SK-N-SH (cell line): Measurements from ENCODE around the gene C16orf95. TPM values are rescaled to one million over a fixed set of nuclear protein-coding genes. Genes with fewer than 3 reads are reported as not detected.

ENCODE experiments used
- CTCF ChIA-PET: fragments of 300-600, 350-600 bp; formaldehyde crosslinking; extraction: SDS; loops from one replicate; lab custom pipeline; 2021; lab: Yijun Ruan, JAX
- POLR2A ChIA-PET: fragments of 350-600 bp; sonication (Branson Sonifier 250); formaldehyde crosslinking; extraction: SDS; loops from one replicate; lab custom pipeline; 2020; ENCODE audit warnings: antibody characterized with exemption, inconsistent platforms; lab: Yijun Ruan, JAX
- DNase-seq: peaks from one replicate; pipeline ENCODE4 v3.0.0; 2012
- H2AFZ ChIP-seq: fragments of 200-600 bp; sonication (generic); 2 replicates; pipeline ENCODE4 v1.8.1; 2016; ENCODE audit warnings: antibody characterized with exemption, mild to moderate bottlenecking, low read depth
- H3F3A ChIP-seq: fragments of 200-600 bp; sonication (generic); replicated peaks from 2 replicates; pipeline ENCODE3; 2016; ENCODE audit warnings: antibody characterized with exemption, mild to moderate bottlenecking; ENCODE audit not compliant: insufficient read depth
- H3K27ac ChIP-seq, 2 experiments: fragments of 200-500 bp in 1 of 2; fragments of 200-600 bp in 1 of 2; sonication (Bioruptor generic) in 1 of 2; sonication (generic), shearing (Covaris generic) in 1 of 2; 2 replicates each; pipeline versions ENCODE4 v1.5.1 to v1.6.1; 2014 to 2016; ENCODE audit warnings: low read depth in 2 of 2, inconsistent platforms in 1 of 2, low read length in 1 of 2, mild to moderate bottlenecking in 1 of 2, mixed read lengths in 1 of 2
- H3K27me3 ChIP-seq: fragments of 200-600 bp; sonication (generic), shearing (Covaris generic); 2 replicates; pipeline ENCODE4 v1.6.1; 2016; ENCODE audit warnings: mixed run types; ENCODE audit not compliant: insufficient read depth
- H3K36me3 ChIP-seq, 2 experiments: fragments of 200-500 bp in 1 of 2; fragments of 200-600 bp in 1 of 2; sonication (Bioruptor generic) in 1 of 2; sonication (generic) in 1 of 2; replicated peaks in 1 of 2; 2 replicates each; pipeline versions ENCODE3 to v1.5.1; 2014 to 2016; ENCODE audit warnings: low read length in 1 of 2, mild to moderate bottlenecking in 1 of 2; ENCODE audit not compliant: insufficient read depth in 2 of 2, control insufficient read depth in 1 of 2
- H3K4me1 ChIP-seq, 2 experiments: fragments of 200-500 bp in 1 of 2; fragments of 200-600 bp in 1 of 2; sonication (Bioruptor generic) in 1 of 2; sonication (generic), shearing (Covaris generic) in 1 of 2; 2 replicates each; pipeline versions ENCODE4 v1.5.1 to v1.6.1; 2014 to 2016; ENCODE audit warnings: low read depth in 1 of 2, low read length in 1 of 2, mixed run types in 1 of 2; ENCODE audit not compliant: insufficient read depth in 2 of 2, control insufficient read depth in 1 of 2
- H3K4me2 ChIP-seq: fragments of 200-600 bp; sonication (generic), shearing (Covaris generic); 2 replicates; pipeline ENCODE4 v1.6.1; 2017; ENCODE audit warnings: mixed run types
- H3K4me3 ChIP-seq, 2 experiments: fragments of 200-500 bp in 1 of 2; fragments of 200-600 bp in 1 of 2; sonication (Bioruptor generic) in 1 of 2; sonication (generic), shearing (Covaris generic) in 1 of 2; 2 replicates each; pipeline versions ENCODE4 v1.5.1 to v1.8.1; 2014 to 2016; ENCODE audit warnings: low read depth in 2 of 2, inconsistent platforms in 1 of 2, low read length in 1 of 2, mild to moderate bottlenecking in 1 of 2, mixed read lengths in 1 of 2, moderate library complexity in 1 of 2
- H3K79me2 ChIP-seq: fragments of 200-600 bp; sonication (generic); 2 replicates; pipeline ENCODE4 v1.8.1; 2017; ENCODE audit warnings: mild to moderate bottlenecking; ENCODE audit not compliant: insufficient read depth
- H3K9ac ChIP-seq: fragments of 200-600 bp; sonication (generic); 2 replicates; pipeline ENCODE4 v1.6.1; 2017; ENCODE audit warnings: mixed run types
- H3K9me2 ChIP-seq: fragments of 200-600 bp; sonication (generic); 2 replicates; pipeline ENCODE4 v1.6.1; 2017; ENCODE audit warnings: mixed run types
- H3K9me3 ChIP-seq: fragments of 200-600 bp; sonication (generic); 2 replicates; pipeline ENCODE4 v1.6.1; 2017; ENCODE audit warnings: mixed run types, mild to moderate bottlenecking, moderate library complexity
- H4K20me1 ChIP-seq: fragments of 200-600 bp; sonication (generic); 2 replicates; pipeline ENCODE4 v1.6.1; 2017; ENCODE audit warnings: mild to moderate bottlenecking, mixed run types; ENCODE audit not compliant: insufficient read depth
- IRF3 ChIP-seq: fragments of 150-350 bp; IDR thresholded peaks from 2 replicates; pipeline ENCODE4 v1.6.1; 2016; ENCODE audit warnings: mild to moderate bottlenecking, low read depth, low read length
- JUND ChIP-seq: IDR thresholded peaks from 2 replicates; pipeline ENCODE4 v1.4.0; 2012
- MXI1 ChIP-seq: IDR thresholded peaks from 2 replicates; pipeline ENCODE4 v1.6.1; 2012; ENCODE audit warnings: mild to moderate bottlenecking, low read depth, low read length, improper control_type of control experiment
- NRF1 ChIP-seq: IDR thresholded peaks from 2 replicates; pipeline ENCODE4 v1.6.1; 2012; ENCODE audit warnings: low read depth, mild to moderate bottlenecking, low read length
- REST ChIP-seq: IDR thresholded peaks from 2 replicates; pipeline ENCODE4 v1.6.1; 2012; ENCODE audit warnings: mild to moderate bottlenecking, low read depth, low read length, moderate library complexity
- USF2 ChIP-seq: fragments of 150-350 bp; IDR thresholded peaks from 2 replicates; pipeline ENCODE4 v1.6.1; 2017; ENCODE audit warnings: antibody characterized with exemption, low read length, low read depth, borderline replicate concordance
- WGBS: methylation state at CpG from one replicate; pipeline ENCODE4 v1.1.6; 2017; ENCODE audit warnings: low lambda C conversion rate; 5-methylcytosine and 5-hydroxymethylcytosine counted together
- polyA plus RNA-seq, 3 experiments: library from polyadenylated mRNA; depleted of rRNA; stranded (reverse); fragments of >200 nt; gene quantifications; 2 replicates each; pipeline ENCODE4 v1.2.3, GENCODE V29; 2012

The C16orf95 gene
- polyA plus RNA-seq, 1 of the 3 experiments (the other 2 are of a cell fraction): 5.0 TPM

GRCh38 chr16:87286839-87287626, 30.2 kb downstream of the C16orf95 start (continued):
- no peak for TF ChIP-seq USF2

GRCh38 chr16:87284183-87284582, 33.0 kb downstream of the C16orf95 start:
- Histone ChIP-seq H3F3A (no peaks in the 10 kb centered on the region), H3K27me3 (no peaks in the 10 kb centered on the region), H3K79me2 (no peaks in the 10 kb centered on the region)
- TF ChIP-seq MXI1 (no peak), NRF1 (no peak), IRF3 (no peak), REST (no peak), JUND (no peak)
- TF ChIP-seq, all 33 proteins: peak for 0
- H3K27ac ChIP-seq: no peak overlapping the region
- no peaks in the 10 kb centered on the region for H4K20me1 ChIP-seq
- H3K9me2 ChIP-seq: no peaks in the 10 kb centered on the region
- no peak overlapping the region for H2AFZ ChIP-seq
- ChIA-PET CTCF (interaction anchor here (0.7 to 0.8 kb wide), 2 partner anchors 81 to 720 kb away, joined by 3 read pairs; no protein-coding TSS in a partner anchor), POLR2A (no interaction called here)
- H3K9ac ChIP-seq: no peak overlapping the region
- DNase-seq: no peak
- no peaks in the 10 kb centered on the region for H3K36me3 ChIP-seq
- 23% methylated on average over 2 of the region's 2 CpGs for WGBS
- H3K4me1 ChIP-seq: no peaks in the 10 kb centered on the region
- no peak overlapping the region for H3K4me2 ChIP-seq
- no peak overlapping the region for H3K4me3 ChIP-seq
- H3K9me3 ChIP-seq: no peaks in the 10 kb centered on the region
